ENCODE data around the gene SGSM2.

DNA sequence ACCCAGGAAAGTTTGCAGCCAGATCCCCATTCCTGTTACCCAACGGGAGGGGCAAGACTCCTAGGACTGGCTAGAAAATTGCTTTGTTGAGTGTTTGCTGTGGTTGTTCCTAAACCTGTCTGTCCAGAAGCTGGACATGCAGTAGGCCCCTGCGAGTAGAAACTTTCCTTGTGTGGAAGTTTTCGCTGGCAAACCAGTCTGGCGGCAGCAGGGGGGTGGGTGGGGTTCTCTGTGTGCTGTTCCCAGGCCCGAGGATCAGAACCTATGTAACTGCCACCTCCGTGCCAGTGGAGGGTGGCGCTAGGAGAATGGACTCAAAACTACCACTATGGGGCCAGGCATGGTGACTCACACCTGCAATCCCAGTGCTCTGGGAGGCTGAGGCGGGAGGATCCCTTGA, 9.2 kb downstream of the SGSM2 start:
- TF ChIP-seq, protein P1, sequence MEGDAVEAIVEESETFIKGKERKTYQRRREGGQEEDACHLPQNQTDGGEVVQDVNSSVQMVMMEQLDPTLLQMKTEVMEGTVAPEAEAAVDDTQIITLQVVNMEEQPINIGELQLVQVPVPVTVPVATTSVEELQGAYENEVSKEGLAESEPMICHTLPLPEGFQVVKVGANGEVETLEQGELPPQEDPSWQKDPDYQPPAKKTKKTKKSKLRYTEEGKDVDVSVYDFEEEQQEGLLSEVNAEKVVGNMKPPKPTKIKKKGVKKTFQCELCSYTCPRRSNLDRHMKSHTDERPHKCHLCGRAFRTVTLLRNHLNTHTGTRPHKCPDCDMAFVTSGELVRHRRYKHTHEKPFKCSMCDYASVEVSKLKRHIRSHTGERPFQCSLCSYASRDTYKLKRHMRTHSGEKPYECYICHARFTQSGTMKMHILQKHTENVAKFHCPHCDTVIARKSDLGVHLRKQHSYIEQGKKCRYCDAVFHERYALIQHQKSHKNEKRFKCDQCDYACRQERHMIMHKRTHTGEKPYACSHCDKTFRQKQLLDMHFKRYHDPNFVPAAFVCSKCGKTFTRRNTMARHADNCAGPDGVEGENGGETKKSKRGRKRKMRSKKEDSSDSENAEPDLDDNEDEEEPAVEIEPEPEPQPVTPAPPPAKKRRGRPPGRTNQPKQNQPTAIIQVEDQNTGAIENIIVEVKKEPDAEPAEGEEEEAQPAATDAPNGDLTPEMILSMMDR (conservative IDR thresholded peaks at IDR 0.05; ENCODE audit: low read depth in 2 of 2), result no peak
- TF ChIP-seq EZH2 (IDR thresholded peaks at IDR 0.05; ENCODE audit: low read depth, unreplicated experiment), result no peak
- TF ChIP-seq POLR2AphosphoS5 (IDR thresholded peaks at IDR 0.05; ENCODE audit: low read depth), result no peak
- TF ChIP-seq EZH2phosphoT487 (IDR thresholded peaks at IDR 0.05; ENCODE audit: unreplicated experiment), result no peak
- no peak for TF ChIP-seq CREB1 (CRISPR knock-in tag; IDR thresholded peaks at IDR 0.05; ENCODE audit: low read depth)
- TF ChIP-seq, protein P2, sequence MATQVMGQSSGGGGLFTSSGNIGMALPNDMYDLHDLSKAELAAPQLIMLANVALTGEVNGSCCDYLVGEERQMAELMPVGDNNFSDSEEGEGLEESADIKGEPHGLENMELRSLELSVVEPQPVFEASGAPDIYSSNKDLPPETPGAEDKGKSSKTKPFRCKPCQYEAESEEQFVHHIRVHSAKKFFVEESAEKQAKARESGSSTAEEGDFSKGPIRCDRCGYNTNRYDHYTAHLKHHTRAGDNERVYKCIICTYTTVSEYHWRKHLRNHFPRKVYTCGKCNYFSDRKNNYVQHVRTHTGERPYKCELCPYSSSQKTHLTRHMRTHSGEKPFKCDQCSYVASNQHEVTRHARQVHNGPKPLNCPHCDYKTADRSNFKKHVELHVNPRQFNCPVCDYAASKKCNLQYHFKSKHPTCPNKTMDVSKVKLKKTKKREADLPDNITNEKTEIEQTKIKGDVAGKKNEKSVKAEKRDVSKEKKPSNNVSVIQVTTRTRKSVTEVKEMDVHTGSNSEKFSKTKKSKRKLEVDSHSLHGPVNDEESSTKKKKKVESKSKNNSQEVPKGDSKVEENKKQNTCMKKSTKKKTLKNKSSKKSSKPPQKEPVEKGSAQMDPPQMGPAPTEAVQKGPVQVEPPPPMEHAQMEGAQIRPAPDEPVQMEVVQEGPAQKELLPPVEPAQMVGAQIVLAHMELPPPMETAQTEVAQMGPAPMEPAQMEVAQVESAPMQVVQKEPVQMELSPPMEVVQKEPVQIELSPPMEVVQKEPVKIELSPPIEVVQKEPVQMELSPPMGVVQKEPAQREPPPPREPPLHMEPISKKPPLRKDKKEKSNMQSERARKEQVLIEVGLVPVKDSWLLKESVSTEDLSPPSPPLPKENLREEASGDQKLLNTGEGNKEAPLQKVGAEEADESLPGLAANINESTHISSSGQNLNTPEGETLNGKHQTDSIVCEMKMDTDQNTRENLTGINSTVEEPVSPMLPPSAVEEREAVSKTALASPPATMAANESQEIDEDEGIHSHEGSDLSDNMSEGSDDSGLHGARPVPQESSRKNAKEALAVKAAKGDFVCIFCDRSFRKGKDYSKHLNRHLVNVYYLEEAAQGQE (IDR thresholded peaks at IDR 0.05; ENCODE audit: unreplicated experiment), result no peak
- no peak for TF ChIP-seq NANOG (IDR thresholded peaks at IDR 0.05; ENCODE audit: borderline replicate concordance)
- TF ChIP-seq, protein P3, sequence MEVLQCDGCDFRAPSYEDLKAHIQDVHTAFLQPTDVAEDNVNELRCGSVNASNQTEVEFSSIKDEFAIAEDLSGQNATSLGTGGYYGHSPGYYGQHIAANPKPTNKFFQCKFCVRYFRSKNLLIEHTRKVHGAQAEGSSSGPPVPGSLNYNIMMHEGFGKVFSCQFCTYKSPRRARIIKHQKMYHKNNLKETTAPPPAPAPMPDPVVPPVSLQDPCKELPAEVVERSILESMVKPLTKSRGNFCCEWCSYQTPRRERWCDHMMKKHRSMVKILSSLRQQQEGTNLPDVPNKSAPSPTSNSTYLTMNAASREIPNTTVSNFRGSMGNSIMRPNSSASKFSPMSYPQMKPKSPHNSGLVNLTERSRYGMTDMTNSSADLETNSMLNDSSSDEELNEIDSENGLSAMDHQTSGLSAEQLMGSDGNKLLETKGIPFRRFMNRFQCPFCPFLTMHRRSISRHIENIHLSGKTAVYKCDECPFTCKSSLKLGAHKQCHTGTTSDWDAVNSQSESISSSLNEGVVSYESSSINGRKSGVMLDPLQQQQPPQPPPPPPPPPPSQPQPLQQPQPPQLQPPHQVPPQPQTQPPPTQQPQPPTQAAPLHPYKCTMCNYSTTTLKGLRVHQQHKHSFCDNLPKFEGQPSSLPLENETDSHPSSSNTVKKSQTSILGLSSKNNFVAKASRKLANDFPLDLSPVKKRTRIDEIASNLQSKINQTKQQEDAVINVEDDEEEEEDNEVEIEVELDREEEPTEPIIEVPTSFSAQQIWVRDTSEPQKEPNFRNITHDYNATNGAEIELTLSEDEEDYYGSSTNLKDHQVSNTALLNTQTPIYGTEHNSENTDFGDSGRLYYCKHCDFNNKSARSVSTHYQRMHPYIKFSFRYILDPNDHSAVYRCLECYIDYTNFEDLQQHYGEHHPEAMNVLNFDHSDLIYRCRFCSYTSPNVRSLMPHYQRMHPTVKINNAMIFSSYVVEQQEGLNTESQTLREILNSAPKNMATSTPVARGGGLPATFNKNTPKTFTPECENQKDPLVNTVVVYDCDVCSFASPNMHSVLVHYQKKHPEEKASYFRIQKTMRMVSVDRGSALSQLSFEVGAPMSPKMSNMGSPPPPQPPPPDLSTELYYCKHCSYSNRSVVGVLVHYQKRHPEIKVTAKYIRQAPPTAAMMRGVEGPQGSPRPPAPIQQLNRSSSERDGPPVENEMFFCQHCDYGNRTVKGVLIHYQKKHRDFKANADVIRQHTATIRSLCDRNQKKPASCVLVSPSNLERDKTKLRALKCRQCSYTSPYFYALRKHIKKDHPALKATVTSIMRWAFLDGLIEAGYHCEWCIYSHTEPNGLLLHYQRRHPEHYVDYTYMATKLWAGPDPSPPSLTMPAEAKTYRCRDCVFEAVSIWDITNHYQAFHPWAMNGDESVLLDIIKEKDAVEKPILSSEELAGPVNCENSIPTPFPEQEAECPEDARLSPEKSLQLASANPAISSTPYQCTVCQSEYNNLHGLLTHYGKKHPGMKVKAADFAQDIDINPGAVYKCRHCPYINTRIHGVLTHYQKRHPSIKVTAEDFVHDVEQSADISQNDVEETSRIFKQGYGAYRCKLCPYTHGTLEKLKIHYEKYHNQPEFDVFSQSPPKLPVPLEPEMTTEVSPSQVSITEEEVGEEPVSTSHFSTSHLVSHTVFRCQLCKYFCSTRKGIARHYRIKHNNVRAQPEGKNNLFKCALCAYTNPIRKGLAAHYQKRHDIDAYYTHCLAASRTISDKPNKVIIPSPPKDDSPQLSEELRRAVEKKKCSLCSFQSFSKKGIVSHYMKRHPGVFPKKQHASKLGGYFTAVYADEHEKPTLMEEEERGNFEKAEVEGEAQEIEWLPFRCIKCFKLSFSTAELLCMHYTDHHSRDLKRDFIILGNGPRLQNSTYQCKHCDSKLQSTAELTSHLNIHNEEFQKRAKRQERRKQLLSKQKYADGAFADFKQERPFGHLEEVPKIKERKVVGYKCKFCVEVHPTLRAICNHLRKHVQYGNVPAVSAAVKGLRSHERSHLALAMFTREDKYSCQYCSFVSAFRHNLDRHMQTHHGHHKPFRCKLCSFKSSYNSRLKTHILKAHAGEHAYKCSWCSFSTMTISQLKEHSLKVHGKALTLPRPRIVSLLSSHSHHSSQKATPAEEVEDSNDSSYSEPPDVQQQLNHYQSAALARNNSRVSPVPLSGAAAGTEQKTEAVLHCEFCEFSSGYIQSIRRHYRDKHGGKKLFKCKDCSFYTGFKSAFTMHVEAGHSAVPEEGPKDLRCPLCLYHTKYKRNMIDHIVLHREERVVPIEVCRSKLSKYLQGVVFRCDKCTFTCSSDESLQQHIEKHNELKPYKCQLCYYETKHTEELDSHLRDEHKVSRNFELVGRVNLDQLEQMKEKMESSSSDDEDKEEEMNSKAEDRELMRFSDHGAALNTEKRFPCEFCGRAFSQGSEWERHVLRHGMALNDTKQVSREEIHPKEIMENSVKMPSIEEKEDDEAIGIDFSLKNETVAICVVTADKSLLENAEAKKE (CRISPR knock-in tag; IDR thresholded peaks at IDR 0.05), result no peak
- no peak for TF ChIP-seq ZNF114 (CRISPR knock-in tag; IDR thresholded peaks at IDR 0.05)
- TF ChIP-seq STAT1 (IDR thresholded peaks at IDR 0.05; ENCODE audit: unreplicated experiment), result no peak
- TF ChIP-seq JUNB (IDR thresholded peaks at IDR 0.05; ENCODE audit: unreplicated experiment), result no peak
- TF ChIP-seq, protein P4, sequence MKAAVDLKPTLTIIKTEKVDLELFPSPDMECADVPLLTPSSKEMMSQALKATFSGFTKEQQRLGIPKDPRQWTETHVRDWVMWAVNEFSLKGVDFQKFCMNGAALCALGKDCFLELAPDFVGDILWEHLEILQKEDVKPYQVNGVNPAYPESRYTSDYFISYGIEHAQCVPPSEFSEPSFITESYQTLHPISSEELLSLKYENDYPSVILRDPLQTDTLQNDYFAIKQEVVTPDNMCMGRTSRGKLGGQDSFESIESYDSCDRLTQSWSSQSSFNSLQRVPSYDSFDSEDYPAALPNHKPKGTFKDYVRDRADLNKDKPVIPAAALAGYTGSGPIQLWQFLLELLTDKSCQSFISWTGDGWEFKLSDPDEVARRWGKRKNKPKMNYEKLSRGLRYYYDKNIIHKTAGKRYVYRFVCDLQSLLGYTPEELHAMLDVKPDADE (IDR thresholded peaks at IDR 0.05), result no peak
- TF ChIP-seq ZNF331 (CRISPR knock-in tag; IDR thresholded peaks at IDR 0.05; ENCODE audit: low read depth), result no peak
